GM18858 (cell line): ENCODE data around the gene HSPA8.

Experiments
- ATAC-seq: cut with Tn5 transposase; IDR thresholded peaks from one replicate; pipeline ENCODE4 v1.9.1; 2021; ENCODE audit not compliant: unreplicated experiment

HSPA8 gene

GRCh38 chr11:123051146-123051545, 10.8 kb downstream of the HSPA8 start:
- ATAC-seq = no peak

GRCh38 chr11:123047947-123048293, 14.0 kb downstream of the HSPA8 start:
- ATAC-seq = no peak

GRCh38 chr11:123047266-123047946, 14.5 kb downstream of the HSPA8 start:
- ATAC-seq = no peak

DNA sequence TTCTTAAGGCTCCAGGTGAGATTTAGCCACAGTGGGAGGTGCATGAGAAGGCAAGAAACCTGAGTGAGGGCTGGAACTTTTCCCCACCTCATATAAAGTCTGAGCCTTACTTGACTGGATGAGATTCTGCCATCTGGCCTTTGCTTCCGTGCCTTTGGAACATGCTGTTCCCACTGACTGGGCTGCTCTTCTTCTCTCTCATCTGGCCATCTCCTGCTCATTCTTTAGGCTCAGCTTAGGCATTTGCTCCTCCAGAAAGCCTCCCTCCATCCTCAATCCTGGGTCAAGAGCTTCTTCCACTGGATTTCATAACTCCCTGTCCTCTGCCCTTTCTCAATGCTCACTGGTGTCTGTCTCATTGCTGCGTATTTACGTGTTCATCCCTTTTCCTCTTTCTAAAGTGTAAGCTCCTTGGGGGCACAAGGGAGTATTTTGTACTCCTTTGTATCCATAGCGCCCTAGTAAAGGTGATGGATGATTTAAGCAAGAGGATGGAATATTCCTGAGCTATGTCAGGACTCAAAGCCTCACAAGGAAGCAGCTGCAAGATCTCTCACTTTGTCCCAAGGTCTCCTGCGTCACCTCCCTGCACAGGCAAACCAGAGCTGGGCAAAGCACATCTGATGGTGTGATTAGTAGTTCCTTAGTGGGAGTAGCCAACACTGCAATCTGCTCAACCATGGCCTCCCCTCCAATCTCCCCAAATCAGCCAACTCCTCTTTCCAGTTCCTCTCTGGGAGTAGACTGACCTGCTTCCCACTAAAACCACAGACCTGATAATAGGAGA, 15.3 kb downstream of the HSPA8 start:
- ATAC-seq = no peak

GRCh38 chr11:123045101-123045500, 16.8 kb downstream of the HSPA8 start:
- ATAC-seq = no peak

DNA sequence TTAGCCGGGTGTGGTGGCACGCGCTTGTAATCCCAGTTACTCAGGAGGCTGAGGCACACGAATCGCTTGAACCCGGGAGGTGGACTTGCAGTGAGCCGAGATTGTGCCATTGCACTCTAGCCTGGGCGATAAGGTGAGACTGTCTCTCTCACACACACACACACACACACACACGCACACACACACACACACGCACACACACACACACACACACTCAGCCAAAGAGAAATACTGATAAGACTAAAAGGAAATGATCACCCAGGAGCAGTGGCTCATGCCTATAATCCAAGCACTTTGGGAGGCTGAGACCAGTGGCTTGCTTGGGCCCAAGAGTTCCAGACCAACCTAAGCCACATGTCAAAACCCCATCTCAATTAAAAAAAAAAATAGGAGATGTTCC, 20.8 kb downstream of the HSPA8 start:
- no peak for ATAC-seq

GRCh38 chr11:123040111-123040432, 21.9 kb downstream of the HSPA8 start:
- no peak for ATAC-seq

DNA sequence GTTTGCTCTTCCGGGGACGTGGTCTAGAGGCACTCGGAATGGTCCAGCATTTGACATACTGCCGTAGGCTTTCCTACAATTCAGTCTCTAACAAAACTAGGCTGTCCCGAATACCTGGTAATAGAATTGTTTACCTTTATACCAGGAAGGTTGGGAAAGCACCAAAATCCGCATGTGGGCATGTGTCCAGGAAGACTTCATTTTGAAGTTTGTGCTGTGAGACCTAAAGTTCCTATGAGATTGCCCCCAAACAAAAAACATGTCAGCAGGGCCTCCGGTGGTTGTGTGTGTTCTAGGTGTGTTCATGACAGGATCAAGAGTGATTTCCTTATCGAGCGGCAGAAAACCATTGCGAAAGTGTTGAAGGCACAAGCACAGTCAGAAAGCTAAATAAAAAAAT, 26.1 kb downstream of the HSPA8 start:
- ATAC-seq = no peak

GRCh38 chr11:123034597-123034996, 27.3 kb downstream of the HSPA8 start:
- ATAC-seq = no peak

DNA sequence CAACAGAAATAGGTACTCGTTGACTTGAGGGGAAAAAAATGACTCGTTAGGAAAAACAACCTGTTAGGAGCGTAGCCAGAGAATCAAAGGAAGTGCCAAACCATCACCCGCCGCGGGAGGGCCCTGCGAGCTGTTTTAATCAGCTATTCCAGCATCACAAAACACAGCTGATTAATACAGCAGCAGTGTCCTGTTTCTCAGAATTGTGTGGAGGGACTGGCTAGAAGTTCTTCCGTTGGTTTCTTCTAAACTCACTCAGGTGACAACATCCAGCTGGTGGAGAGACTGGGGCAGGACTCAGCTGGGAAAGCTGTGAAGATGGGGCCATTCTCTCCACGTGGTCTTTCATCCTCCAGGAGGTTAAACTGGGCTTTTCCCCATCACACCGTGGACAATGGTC, 28.0 kb downstream of the HSPA8 start:
- no peak for ATAC-seq

DNA sequence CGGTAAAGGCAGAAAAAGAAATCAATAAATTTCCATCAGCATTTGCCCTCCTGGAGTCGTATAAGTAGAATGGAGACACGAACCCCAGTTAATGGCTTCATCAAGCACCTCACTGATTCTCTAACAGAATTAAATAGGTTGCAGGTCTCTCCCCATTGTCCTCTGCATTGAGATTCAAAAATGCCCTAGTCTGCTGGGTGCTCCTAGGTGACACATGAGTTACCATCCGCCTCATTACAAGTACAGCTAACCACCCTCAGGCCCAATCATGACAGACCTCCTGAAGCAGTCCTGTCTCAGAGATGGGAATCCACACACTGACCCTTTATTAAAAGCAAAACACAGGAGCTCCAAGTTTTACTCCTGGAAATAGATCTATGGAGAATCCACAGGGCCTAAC, 31.4 kb downstream of the HSPA8 start:
- no peak for ATAC-seq

- ATAC-seq = no peak
These were observed 41.0 kb downstream of the HSPA8 start for GRCh38 chr11:123020968-123021367.

GRCh38 chr11:123018702-123019101, 43.2 kb downstream of the HSPA8 start:
- no peak for ATAC-seq

DNA sequence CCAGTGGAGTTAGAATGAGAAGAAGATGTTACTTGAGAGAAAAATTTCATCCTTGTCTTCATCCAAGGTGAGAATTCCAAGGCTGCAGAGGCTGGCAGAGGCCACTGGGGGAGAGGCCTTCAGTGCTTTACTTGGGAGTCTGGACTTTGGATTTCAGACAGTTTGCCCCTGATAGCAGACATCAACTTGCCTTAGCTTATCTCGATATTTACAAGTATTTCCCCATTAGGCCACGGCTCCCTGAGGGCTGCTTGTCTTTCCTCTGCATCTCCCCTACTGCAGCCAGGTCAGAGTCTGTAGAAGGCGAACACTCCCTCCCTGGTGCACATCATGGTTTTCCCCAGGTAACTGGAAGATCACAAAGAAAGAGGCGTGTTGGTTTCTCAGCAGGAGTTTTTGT, 50.4 kb downstream of the HSPA8 start:
- ATAC-seq = no peak
